ENCODE measurements around the gene CEACAM18. TPM values are rescaled to one million over a fixed set of nuclear protein-coding genes. Genes with fewer than 3 reads are reported as not detected.
"Not testable (repeated sequence)": the region's sequence is repeated elsewhere in the genome, so short reads cannot be mapped to it uniquely, and the experiment has no call there.

CEACAM18 gene
- total and polyA plus RNA-seq, 2 donors (not counting 3 experiments of a cell fraction or from before 2014, with no cell fraction given), result not detected

GRCh38 chr19:51463976-51464581 is 14.3 kb upstream of the CEACAM18 start:
- H3K36me3 ChIP-seq (ENCODE audit: control insufficient read depth in 2 of 2, extremely low read depth in 1 of 2, insufficient read depth in 2 of 2, low read length in 2 of 2); H3K4me1 ChIP-seq (ENCODE audit: control insufficient read depth, extremely low read depth, insufficient read depth, low read length); FAIRE-seq; H3K9me1 ChIP-seq (replicated peaks; ENCODE audit: control insufficient read depth, extremely low read depth, insufficient read depth, low read length); H4K20me1 ChIP-seq (replicated peaks; ENCODE audit: control insufficient read depth, extremely low read depth, insufficient read depth, low read length); POLR2A ChIA-PET; H3K27ac ChIP-seq (ENCODE audit: insufficient read depth, low read depth, low read length); H3K79me2 ChIP-seq (ENCODE audit: control insufficient read depth, insufficient read depth, low read length); dilution Hi-C loops (cut with MboI; ENCODE audit: extremely low pct_ligation_motif_present, low sequenced_read_pairs); DNase-seq (ENCODE audit: low read depth, low spot score); H3K27me3 ChIP-seq (ENCODE audit: control insufficient read depth in 2 of 2, insufficient read depth in 2 of 2, low read length in 2 of 2); H3K4me2 ChIP-seq (ENCODE audit: insufficient read depth, low read length); H3K9ac ChIP-seq (replicated peaks; ENCODE audit: extremely low read depth, insufficient read depth, low read length); H3K4me3 ChIP-seq (replicated peaks in 1 of 3; ENCODE audit: insufficient read depth in 1 of 3, low read depth in 1 of 3, low read length in 3 of 3); H2AFZ ChIP-seq (ENCODE audit: low read depth, low read length); H3K9me3 ChIP-seq (replicated peaks; ENCODE audit: control insufficient read depth, insufficient read depth, low read length); intact Hi-C loops (cut with micrococcal nuclease); BruUV-seq (replicated peaks): not testable (repeated sequence)
- CTCF ChIA-PET, result interaction anchor here (1.1 kb wide), 1 partner anchor 173 kb away, joined by 3 read pairs; no protein-coding TSS in a partner anchor

DNA sequence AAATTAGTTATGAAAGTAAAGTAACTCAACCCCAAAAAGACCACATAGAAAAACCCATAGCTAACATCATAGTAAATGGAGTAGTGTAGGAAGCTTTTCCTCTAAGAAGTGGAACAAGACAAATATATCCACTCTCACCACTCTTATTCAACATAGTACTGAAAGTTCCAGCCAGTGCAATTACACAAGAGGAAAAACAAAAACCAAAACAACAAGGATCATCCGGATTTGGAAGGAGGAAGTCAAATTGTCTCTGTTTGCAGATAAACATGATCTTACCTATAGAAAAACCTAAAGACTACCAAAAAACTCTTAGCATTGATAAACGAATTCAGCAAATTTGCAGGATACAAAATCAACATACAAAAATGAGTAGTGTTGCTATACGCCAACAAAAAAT is 11.6 kb upstream of the CEACAM18 start:
- FAIRE-seq (no peak), DNase-seq (ENCODE audit: low read depth, low spot score) (no peak)
- TF ChIP-seq FOS (IDR thresholded peaks at IDR 0.05; ENCODE audit: borderline replicate concordance, insufficient read depth, low read length) (no peak), JUN (IDR thresholded peaks at IDR 0.05; ENCODE audit: borderline replicate concordance, insufficient read depth, insufficient read length, low read depth) (no peak), MAX (IDR thresholded peaks at IDR 0.05; ENCODE audit: insufficient read depth, insufficient read length) (no peak), GATA2 (IDR thresholded peaks at IDR 0.05; ENCODE audit: insufficient read depth, insufficient read length, low read depth, low read length) (no peak), POLR2AphosphoS5 (IDR thresholded peaks at IDR 0.05; ENCODE audit: insufficient read depth, low read depth, low read length) (no peak), CTCF (IDR thresholded peaks at IDR 0.05; ENCODE audit: extremely low read depth in 1 of 2, insufficient read depth in 1 of 2, low read depth in 1 of 2, low read length in 2 of 2) (no peak), EZH2 (IDR thresholded peaks at IDR 0.05; ENCODE audit: borderline replicate concordance, low read depth, low read length, severe bottlenecking) (no peak), MYC (IDR thresholded peaks at IDR 0.05; ENCODE audit: low read depth, low read length) (no peak), POLR2A (IDR thresholded peaks at IDR 0.05; ENCODE audit: low read depth, low read length) (no peak)
- Histone ChIP-seq H3K9me1 (replicated peaks; ENCODE audit: control insufficient read depth, extremely low read depth, insufficient read depth, low read length) (no peaks in the 10 kb centered on the region), H3K79me2 (ENCODE audit: control insufficient read depth, insufficient read depth, low read length) (no peaks in the 10 kb centered on the region), H3K27ac (ENCODE audit: insufficient read depth, low read depth, low read length) (no peak overlapping the region), H3K4me1 (ENCODE audit: control insufficient read depth, extremely low read depth, insufficient read depth, low read length) (no peaks in the 10 kb centered on the region), H3K27me3 (ENCODE audit: control insufficient read depth in 2 of 2, insufficient read depth in 2 of 2, low read length in 2 of 2) (no peaks in the 10 kb centered on the region), H3K9ac (replicated peaks; ENCODE audit: extremely low read depth, insufficient read depth, low read length) (no peak overlapping the region), H3K4me2 (ENCODE audit: insufficient read depth, low read length) (no peak overlapping the region), H2AFZ (ENCODE audit: low read depth, low read length) (no peak overlapping the region), H3K9me3 (replicated peaks; ENCODE audit: control insufficient read depth, insufficient read depth, low read length) (no peaks in the 10 kb centered on the region), H3K4me3 (replicated peaks in 1 of 3; ENCODE audit: insufficient read depth in 1 of 3, low read depth in 1 of 3, low read length in 3 of 3) (no peak overlapping the region), H3K36me3 (ENCODE audit: control insufficient read depth in 2 of 2, extremely low read depth in 1 of 2, insufficient read depth in 2 of 2, low read length in 2 of 2) (no peaks in the 10 kb centered on the region), H4K20me1 (replicated peaks; ENCODE audit: control insufficient read depth, extremely low read depth, insufficient read depth, low read length) (no peaks in the 10 kb centered on the region)
- dilution Hi-C loops (cut with MboI; ENCODE audit: extremely low pct_ligation_motif_present, low sequenced_read_pairs) (no loop called here), intact Hi-C loops (cut with micrococcal nuclease) (no loop called here)
- BruUV-seq (replicated peaks), result no TSS peak
- ChIA-PET POLR2A (no interaction called here), CTCF (interaction anchor here (10.3 kb wide), 1 partner anchor 191 kb away, joined by 414 read pairs; no protein-coding TSS in a partner anchor)
